WERI-Rb-1 (cell line): ENCODE data around the gene APOBEC3H.

Source experiments
- DNase-seq: peaks from one replicate; pipeline ENCODE4 v3.0.0-alpha.2; 2020
- H3K27ac ChIP-seq: fragments of 250-450 bp; sonication (Bioruptor Pico); 2 replicates; pipeline ENCODE4 v1.5.1; 2020; ENCODE audit warnings: mild to moderate bottlenecking, moderate library complexity
- H3K27me3 ChIP-seq: fragments of 250-450 bp; sonication (Bioruptor Pico); 2 replicates; pipeline ENCODE4 v1.5.1; 2021; ENCODE audit warnings: mild to moderate bottlenecking, low read depth, moderate library complexity; ENCODE audit not compliant: insufficient read depth, severe bottlenecking
- H3K36me3 ChIP-seq: fragments of 250-450 bp; sonication (Bioruptor Pico); 2 replicates; pipeline ENCODE4 v1.5.1; 2020; ENCODE audit warnings: mild to moderate bottlenecking, moderate library complexity
- H3K4me3 ChIP-seq: 2 replicates; pipeline ENCODE4 v1.5.1; 2011; ENCODE audit warnings: low read depth, mild to moderate bottlenecking, control low read depth, low read length
- H3K9me3 ChIP-seq: fragments of 250-450 bp; sonication (Bioruptor Pico); 2 replicates; pipeline ENCODE4 v1.5.1; 2021; ENCODE audit warnings: mild to moderate bottlenecking, moderate library complexity; ENCODE audit not compliant: severe bottlenecking
- TF ChIP-seq, protein P1 (sequence below): IDR thresholded peaks from 2 replicates; pipeline ENCODE4 v1.5.1; 2011; ENCODE audit warnings: low read depth, mild to moderate bottlenecking, control low read depth, inconsistent platforms, low read length

Gene APOBEC3H

GRCh38 chr22:39084666-39085065, 12.4 kb upstream of the APOBEC3H start:
- Histone ChIP-seq H3K27ac (no peak overlapping the region), H3K9me3 (no peaks in the 10 kb centered on the region), H3K27me3 (no peaks in the 10 kb centered on the region), H3K4me3 (no peak overlapping the region), H3K36me3 (no peaks in the 10 kb centered on the region)
- no peak for DNase-seq
- TF ChIP-seq, protein P1, sequence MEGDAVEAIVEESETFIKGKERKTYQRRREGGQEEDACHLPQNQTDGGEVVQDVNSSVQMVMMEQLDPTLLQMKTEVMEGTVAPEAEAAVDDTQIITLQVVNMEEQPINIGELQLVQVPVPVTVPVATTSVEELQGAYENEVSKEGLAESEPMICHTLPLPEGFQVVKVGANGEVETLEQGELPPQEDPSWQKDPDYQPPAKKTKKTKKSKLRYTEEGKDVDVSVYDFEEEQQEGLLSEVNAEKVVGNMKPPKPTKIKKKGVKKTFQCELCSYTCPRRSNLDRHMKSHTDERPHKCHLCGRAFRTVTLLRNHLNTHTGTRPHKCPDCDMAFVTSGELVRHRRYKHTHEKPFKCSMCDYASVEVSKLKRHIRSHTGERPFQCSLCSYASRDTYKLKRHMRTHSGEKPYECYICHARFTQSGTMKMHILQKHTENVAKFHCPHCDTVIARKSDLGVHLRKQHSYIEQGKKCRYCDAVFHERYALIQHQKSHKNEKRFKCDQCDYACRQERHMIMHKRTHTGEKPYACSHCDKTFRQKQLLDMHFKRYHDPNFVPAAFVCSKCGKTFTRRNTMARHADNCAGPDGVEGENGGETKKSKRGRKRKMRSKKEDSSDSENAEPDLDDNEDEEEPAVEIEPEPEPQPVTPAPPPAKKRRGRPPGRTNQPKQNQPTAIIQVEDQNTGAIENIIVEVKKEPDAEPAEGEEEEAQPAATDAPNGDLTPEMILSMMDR: no peak

- no peak overlapping the region for H3K4me3 ChIP-seq
- H3K27me3 ChIP-seq: no peaks in the 10 kb centered on the region
- TF ChIP-seq, protein P1: no peak
- no peaks in the 10 kb centered on the region for H3K36me3 ChIP-seq
- H3K9me3 ChIP-seq: no peaks in the 10 kb centered on the region
- DNase-seq: no peak
- no peak overlapping the region for H3K27ac ChIP-seq
These were observed 9.9 kb upstream of the APOBEC3H start for GRCh38 chr22:39087098-39087497.

DNA sequence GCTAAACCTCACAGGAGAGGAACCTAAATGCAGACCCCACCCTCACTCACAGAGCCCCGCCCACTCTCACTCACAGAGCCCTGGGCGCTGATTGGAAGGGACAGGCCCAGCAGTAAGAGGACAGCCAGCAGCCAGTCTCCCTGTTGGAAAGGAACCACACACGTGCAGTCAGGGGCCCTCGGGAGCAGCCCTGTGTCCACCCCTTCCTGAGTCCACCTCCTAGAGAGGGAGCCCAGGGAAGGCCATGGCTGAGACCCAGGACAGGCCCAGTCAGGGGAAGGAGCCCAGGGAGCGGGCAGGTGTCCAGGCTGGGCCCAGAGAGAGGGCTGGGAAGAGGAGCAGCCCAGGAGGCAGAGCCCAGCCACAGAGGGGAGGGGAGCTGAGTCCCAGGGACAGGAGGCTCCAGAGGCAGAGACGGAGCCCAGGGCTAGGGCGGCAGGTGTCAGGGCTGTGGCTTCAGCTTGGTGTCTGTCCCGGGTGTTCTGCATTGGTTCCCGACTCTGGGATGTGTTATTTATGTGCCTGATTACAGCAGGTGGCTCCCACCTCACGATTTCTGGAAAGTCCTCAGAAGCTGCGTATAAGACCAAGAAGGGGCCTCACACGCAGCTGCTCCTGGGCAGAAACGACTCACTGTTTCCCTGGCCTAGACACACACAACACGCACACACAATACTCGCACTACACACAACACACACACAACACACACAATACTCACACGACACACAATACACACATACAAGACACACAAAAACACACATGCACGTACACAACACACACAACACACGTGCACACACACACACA, 9.0 kb upstream of the APOBEC3H start:
- Histone ChIP-seq H3K4me3 (no peak overlapping the region), H3K27me3 (no peaks in the 10 kb centered on the region), H3K27ac (no peak overlapping the region), H3K9me3 (no peaks in the 10 kb centered on the region), H3K36me3 (no peaks in the 10 kb centered on the region)
- TF ChIP-seq, protein P1: no peak
- peak; percentile 68 for DNase-seq

DNA sequence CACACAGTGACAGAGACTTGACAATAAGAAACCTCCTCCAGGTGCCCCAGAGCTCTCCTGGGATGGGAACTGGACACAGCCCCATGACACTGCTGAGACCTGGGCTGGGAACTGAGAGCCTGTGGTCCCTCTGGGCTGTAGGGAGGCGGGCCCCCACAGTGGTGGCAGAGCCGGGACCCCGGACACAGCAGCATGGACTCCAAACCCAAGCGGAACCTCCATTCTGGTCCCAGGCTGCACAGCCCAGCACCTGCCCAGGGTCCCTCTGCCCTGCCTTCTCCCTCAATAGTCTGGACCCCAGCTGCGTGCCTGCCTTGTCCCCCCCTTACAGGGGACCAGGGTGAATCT, 8.4 kb upstream of the APOBEC3H start:
- Histone ChIP-seq H3K27ac (no peak overlapping the region), H3K36me3 (no peaks in the 10 kb centered on the region)

DNA sequence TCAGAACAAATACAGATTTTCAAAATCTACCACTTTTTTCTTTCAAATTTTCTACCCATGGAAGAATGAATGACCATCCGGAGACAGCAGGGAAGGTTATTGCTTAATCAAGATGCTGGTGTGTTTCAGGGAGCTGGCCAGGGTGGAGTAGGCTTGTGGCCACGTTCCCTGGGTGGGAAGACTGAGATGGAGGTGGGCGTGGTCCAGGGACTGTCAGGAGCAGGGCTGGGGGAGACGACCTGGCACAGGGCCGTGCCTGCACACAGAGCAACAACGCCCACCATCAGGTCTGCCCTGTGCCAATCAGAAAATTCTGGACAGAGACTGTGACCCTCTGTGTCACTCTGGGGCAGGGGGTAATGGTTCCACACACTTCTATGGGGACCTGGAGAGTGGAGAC, 7.1 kb upstream of the APOBEC3H start:
- H3K9me3 ChIP-seq: no peaks in the 10 kb centered on the region
- H3K27me3 ChIP-seq: no peaks in the 10 kb centered on the region
- no peak overlapping the region for H3K4me3 ChIP-seq
- TF ChIP-seq, protein P1: no peak
- no peak for DNase-seq
- no peaks in the 10 kb centered on the region for H3K36me3 ChIP-seq
- H3K27ac ChIP-seq: no peak overlapping the region

More for the DNA sequence above, 8.4 kb upstream of the APOBEC3H start:
- no peak for DNase-seq
- TF ChIP-seq, protein P1: no peak
- Histone ChIP-seq H3K9me3 (no peaks in the 10 kb centered on the region), H3K4me3 (no peak overlapping the region), H3K27me3 (no peaks in the 10 kb centered on the region)
